NCI-H774 (cell line): Measurements from ENCODE around the gene ZNF528.

ENCODE experiments used
- DNase-seq: peaks from one replicate; lab custom pipeline; 2025; lab: John Stamatoyannopoulos, UW

ZNF528 gene

GRCh38 chr19:52397310-52398080 lies at the start of gene ZNF528:
Gene ZNF528, plus strand, starts transcription at chr19:52397849. Its CDS starts 4,165 bp downstream, at chr19:52402014.
- peak; percentile 77 for DNase-seq

DNA sequence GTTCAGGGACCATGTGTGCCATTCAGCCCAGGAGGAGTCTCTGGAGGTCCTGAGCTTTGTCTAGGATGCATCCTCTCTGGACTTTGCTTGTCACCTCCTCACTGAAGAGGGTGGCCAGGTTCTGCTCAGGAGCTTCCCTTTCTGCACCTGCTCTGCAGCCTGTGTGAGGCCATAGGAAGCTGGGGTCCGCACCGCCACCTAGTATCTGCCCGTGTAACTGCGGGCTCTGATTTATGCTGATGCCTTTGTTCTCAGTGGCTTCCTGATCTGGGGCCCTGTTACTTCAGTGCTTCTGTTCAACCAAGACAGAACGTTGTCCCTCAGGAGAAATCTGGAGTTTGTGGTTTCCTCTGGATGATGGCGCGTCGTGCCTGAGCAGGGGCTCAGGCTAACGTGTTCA lies 46.1 kb upstream of the ZNF528 start:
- no peak for DNase-seq

DNA sequence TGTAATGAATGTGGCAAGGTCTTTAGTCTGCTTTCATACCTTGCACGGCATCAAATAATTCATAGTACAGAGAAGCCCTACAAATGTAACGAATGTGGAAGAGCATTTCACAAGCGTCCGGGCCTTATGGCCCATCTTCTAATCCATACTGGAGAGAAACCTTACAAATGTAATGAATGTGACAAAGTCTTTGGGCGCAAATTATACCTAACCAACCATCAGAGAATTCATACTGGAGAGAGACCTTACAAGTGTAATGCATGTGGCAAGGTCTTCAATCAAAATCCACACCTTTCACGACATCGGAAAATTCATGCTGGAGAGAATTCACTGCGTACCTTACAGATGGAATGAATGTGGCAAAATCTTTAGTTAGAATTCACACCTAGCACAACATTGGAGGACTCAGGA lies 31.2 kb upstream of the ZNF528 start:
- DNase-seq: no peak

DNA sequence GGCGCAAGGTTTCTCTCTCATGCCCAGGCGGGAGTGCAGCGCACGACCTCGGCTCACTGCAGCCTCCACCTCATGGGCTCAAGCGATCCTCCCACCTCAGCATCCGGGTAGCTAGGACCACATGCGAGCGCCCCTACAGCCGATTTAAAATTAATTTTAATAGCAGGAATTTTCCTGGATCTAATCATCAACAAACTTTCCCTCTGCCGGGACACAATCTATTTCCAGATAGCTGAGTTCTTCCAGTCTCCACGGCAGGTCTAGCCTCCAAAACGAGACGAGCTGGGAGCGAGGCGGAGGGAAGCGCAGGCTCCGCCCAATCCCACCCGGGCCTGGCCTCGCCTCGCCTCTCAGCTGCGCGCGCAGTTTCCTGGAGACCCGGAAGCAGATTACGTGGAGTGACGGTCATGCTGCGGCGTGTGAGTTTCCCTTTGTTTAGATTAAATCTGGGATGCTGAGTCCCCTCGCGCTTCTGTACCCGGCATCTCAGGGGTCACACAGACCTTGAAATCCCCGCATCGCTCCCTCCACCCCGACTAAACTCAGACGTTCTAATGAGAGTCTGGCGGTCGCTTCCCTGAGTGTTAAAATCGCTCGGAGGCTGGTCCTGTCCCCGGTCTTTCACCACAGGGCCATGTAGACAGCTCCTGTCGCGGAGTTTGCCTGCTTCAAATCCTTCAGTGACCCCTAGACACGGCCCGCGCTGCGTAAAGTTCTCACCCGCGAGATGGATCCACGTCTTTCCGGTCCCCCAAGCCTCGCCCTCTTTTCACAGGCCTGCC lies 27.9 kb upstream of the ZNF528 start, which contains the start of gene ZNF880:
Gene ZNF880, plus strand, starts transcription at position 365 of the 782 bp plus-strand sequence. Its CDS starts 43 bp downstream, at position 408.
- peak; percentile 87 for DNase-seq

- DNase-seq: no peak
Observed at GRCh38 chr19:52370341-52370710, 27.3 kb upstream of the ZNF528 start.

GRCh38 chr19:52391135-52391534 lies 6.5 kb upstream of the ZNF528 start:
- DNase-seq: no peak

DNA sequence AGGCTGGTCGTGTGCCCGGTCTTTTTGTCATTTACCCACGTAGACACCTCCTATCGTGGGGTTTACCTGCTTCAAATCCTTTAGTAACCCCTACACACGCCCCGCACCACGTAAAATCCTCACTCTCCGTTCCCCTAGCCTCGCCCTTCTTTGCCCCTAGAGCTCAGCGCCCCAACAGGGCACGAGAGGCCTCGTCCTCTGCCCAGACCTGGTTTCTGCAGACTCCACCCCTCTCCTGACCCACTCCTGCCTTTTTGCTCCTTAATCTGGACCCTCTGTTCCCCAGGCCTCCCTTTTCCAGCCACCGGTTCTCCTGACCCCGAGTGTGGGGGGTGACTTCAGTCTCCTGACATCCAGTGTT lies 412 bp downstream of the ZNF528 start:
- no peak for DNase-seq

DNA sequence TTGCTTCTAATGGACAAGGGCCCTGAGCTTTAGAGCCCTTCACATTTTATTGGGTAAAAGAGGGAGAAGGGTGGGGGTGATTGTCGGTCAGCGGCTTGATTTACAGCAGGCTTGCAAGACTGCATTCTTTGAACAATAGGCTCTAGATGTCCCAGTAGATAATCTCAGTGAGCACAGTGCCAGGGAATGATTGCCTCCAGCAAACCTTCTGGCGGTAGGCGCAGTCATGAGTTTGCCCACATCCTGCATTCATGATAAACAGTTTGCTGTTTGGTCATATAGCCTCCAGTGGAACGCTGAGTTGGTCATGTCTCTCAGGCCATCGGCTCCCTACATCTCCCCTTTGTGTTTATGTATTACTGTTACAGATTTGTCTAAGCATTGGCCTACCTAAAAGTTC lies 12.6 kb downstream of the ZNF528 start:
- no peak for DNase-seq

DNA sequence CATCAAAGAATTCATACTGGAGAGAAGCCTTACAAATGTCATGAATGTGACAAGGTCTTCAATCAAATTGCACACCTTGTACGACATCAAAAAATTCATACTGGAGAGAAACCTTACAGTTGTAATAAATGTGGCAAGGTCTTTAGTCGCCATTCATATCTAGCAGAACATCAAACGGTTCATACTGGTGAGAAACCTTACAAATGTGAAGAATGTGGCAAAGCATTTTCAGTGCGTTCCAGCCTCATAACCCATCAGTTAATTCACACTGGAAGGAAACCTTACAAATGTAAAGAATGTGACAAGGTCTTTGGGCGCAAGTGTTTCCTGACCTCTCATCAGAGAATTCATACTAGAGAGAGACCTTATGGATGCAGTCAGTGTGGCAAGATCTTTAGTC lies 18.1 kb downstream of the ZNF528 start:
- no peak for DNase-seq

GRCh38 chr19:52428937-52429336 lies 31.3 kb downstream of the ZNF528 start, which contains the start of gene ZNF534:
Gene ZNF534, plus strand, starts transcription at chr19:52429148. Its CDS starts 2,327 bp downstream, at chr19:52431475.
- DNase-seq: no peak

DNA sequence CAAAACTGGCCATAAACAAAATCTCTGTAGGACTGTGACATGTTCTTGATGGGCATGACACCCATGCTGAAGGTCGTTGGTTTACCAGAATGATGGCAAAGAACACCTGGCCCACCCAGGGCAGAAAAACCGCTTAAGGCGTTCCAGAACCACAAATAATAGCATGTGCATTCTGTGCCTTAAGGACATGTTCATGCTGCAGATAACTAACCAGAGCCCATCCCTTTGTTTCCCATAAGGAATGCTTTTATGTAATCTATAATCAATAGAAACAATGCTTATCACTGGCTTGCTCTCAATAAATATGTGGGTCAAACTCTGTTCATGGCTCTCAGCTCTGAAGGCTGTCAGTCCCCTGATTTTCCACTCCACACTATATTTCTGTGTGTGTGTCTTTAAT lies 44.5 kb downstream of the ZNF528 start:
- DNase-seq: no peak

DNA sequence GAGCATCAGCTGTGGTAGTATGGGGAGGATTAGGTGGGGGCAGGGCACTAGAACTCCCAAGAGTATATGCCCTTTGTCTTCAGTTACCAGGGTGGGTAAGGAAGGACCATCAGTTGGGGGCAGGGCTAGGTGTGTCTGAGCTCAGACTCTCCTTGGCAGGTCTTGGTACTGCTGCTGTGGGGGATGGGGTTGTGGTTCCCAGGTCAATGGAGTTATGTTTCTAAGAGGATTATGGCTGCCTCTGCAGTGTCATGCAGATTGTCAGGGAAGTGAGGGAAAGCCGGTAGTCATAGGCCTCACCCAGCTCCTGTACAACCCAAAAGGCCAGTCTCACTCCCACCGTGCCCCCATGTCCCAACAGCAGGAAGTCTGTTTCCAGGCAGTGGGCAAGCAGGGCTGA lies 46.9 kb downstream of the ZNF528 start:
- no peak for DNase-seq

GRCh38 chr19:52451241-52451640 lies 53.6 kb downstream of the ZNF528 start:
- no peak for DNase-seq

GRCh38 chr19:52453324-52454094 lies 55.9 kb downstream of the ZNF528 start, which contains the start of gene ZNF578:
Gene ZNF578, plus strand, starts transcription at chr19:52453553. Its CDS starts 48,293 bp downstream, at chr19:52501846.
- DNase-seq: no peak

- peak; percentile 4 for DNase-seq
Observed at GRCh38 chr19:52464798-52465470, 67.3 kb downstream of the ZNF528 start.
